Activated CD4-positive, alpha-beta T cell treated with anti-CD3 and anti-CD28 coated beads, Interleukin-2, amount 10 ng/mL, durations not matched to agents 24 days and 14 days (primary cell): ENCODE data around the gene HYAL1. TPM values are rescaled to one million over a fixed set of nuclear protein-coding genes. Genes with fewer than 3 reads are reported as not detected.
"Not testable (repeated sequence)": the region's sequence is repeated elsewhere in the genome, so short reads cannot be mapped to it uniquely, and the experiment has no call there.

Source experiments
- DNase-seq: peaks from one replicate; pipeline ENCODE4 v3.0.0; 2022
- H3K27ac Mint-ChIP-seq: one replicate; pipeline ENCODE4 v1.8.0; 2022; ENCODE audit warnings: mild to moderate bottlenecking, mixed read lengths
- H3K27me3 Mint-ChIP-seq: one replicate; pipeline ENCODE4 v1.8.0; 2022; ENCODE audit warnings: mixed read lengths
- H3K36me3 Mint-ChIP-seq: one replicate; pipeline ENCODE4 v1.8.0; 2022; ENCODE audit warnings: low read depth, mild to moderate bottlenecking, mixed read lengths
- H3K4me1 Mint-ChIP-seq: one replicate; pipeline ENCODE4 v1.8.0; 2021; ENCODE audit warnings: mixed read lengths
- H3K4me3 Mint-ChIP-seq: one replicate; pipeline ENCODE4 v1.8.0; 2022; ENCODE audit warnings: mild to moderate bottlenecking, moderate library complexity, mixed read lengths
- H3K9me3 Mint-ChIP-seq: one replicate; pipeline ENCODE4 v1.8.0; 2021; ENCODE audit warnings: mixed read lengths
- intact Hi-C: fragments of 100-400 bp; cut with micrococcal nuclease; formaldehyde crosslinking; loops from one replicate; pipeline ENCODE4 v1.15.1; 2023
- total RNA-seq: library from RNA; stranded (reverse); gene quantifications from 2 replicates; pipeline ENCODE4 v1.2.3, GENCODE V29; 2022

HYAL1 gene
- total RNA-seq, 1 donor from 2014 or later: 0.28 TPM

GRCh38 chr3:50289130-50289529, 14.2 kb downstream of the HYAL1 start:
- H3K27ac Mint-ChIP-seq: no peak overlapping the region
- intact Hi-C loops: no loop called here
- no peak for DNase-seq
- H3K4me1 Mint-ChIP-seq: peaks cover 14% of the 10 kb centered on the region
- no peaks in the 10 kb centered on the region for H3K9me3 Mint-ChIP-seq
- peaks cover 42% of the 10 kb centered on the region for H3K36me3 Mint-ChIP-seq
- no peaks in the 10 kb centered on the region for H3K27me3 Mint-ChIP-seq
- peak overlapping the region; percentile 15 for H3K4me3 Mint-ChIP-seq

- intact Hi-C loops: no loop called here
These were observed 14.9 kb downstream of the HYAL1 start for GRCh38 chr3:50288387-50289007.

GRCh38 chr3:50287262-50287661, 16.1 kb downstream of the HYAL1 start:
- H3K9me3 Mint-ChIP-seq: no peaks in the 10 kb centered on the region
- intact Hi-C loops: no loop called here
- peaks cover 7% of the 10 kb centered on the region for H3K4me1 Mint-ChIP-seq
- H3K36me3 Mint-ChIP-seq: peaks cover 42% of the 10 kb centered on the region
- H3K27me3 Mint-ChIP-seq: no peaks in the 10 kb centered on the region
- H3K4me3 Mint-ChIP-seq: no peak overlapping the region
- no peak for DNase-seq
- no peak overlapping the region for H3K27ac Mint-ChIP-seq

More at GRCh38 chr3:50288387-50289007, 14.9 kb downstream of the HYAL1 start:
- Mint-ChIP-seq H3K4me3 (no peak overlapping the region), H3K27me3 (no peaks in the 10 kb centered on the region), H3K9me3 (no peaks in the 10 kb centered on the region), H3K4me1 (peaks cover 14% of the 10 kb centered on the region), H3K36me3 (peaks cover 42% of the 10 kb centered on the region), H3K27ac (no peak overlapping the region)
- peak; percentile 55 for DNase-seq

- no peak overlapping the region for H3K4me3 Mint-ChIP-seq
These were observed 16.8 kb downstream of the HYAL1 start for GRCh38 chr3:50286322-50287227.

GRCh38 chr3:50284121-50284520, 19.3 kb downstream of the HYAL1 start:
- H3K27me3 Mint-ChIP-seq, H3K4me1 Mint-ChIP-seq, H3K9me3 Mint-ChIP-seq, H3K27ac Mint-ChIP-seq, DNase-seq, intact Hi-C loops, H3K4me3 Mint-ChIP-seq: not testable (repeated sequence)
- peaks cover 23% of the 10 kb centered on the region for H3K36me3 Mint-ChIP-seq

More at GRCh38 chr3:50286322-50287227, 16.8 kb downstream of the HYAL1 start:
- H3K27me3 Mint-ChIP-seq: no peaks in the 10 kb centered on the region
- no peak overlapping the region for H3K27ac Mint-ChIP-seq
- peaks cover 7% of the 10 kb centered on the region for H3K4me1 Mint-ChIP-seq
- no peak for DNase-seq
- H3K36me3 Mint-ChIP-seq: peaks cover 42% of the 10 kb centered on the region
- H3K9me3 Mint-ChIP-seq: no peaks in the 10 kb centered on the region
- intact Hi-C loops: no loop called here

GRCh38 chr3:50279255-50280016, 23.9 kb downstream of the HYAL1 start:
- intact Hi-C loops: no loop called here
- H3K36me3 Mint-ChIP-seq: peaks cover under 1% of the 10 kb centered on the region
- H3K4me1 Mint-ChIP-seq: peaks cover 11% of the 10 kb centered on the region
- H3K4me3 Mint-ChIP-seq: no peak overlapping the region
- DNase-seq: no peak
- H3K27me3 Mint-ChIP-seq: peaks cover 28% of the 10 kb centered on the region
- H3K27ac Mint-ChIP-seq: no peak overlapping the region
- no peaks in the 10 kb centered on the region for H3K9me3 Mint-ChIP-seq

GRCh38 chr3:50278880-50279224, 24.5 kb downstream of the HYAL1 start, which contains the start of gene LSMEM2:
TSS of gene LSMEM2 (plus strand) at chr3:50279087. CDS start at chr3:50279114, 27 bp downstream.
- Mint-ChIP-seq H3K27ac (no peak within 1 kb of the TSS), H3K27me3 (peaks cover 34% of the 10 kb centered on the region), H3K9me3 (no peaks in the 10 kb centered on the region), H3K4me1 (peaks cover 15% of the 10 kb centered on the region), H3K36me3 (no peaks in the 10 kb centered on the region), H3K4me3 (no peak within 1 kb of the TSS)
- no peak for DNase-seq
- intact Hi-C loops: no loop called here

GRCh38 chr3:50278123-50278879, 25.1 kb downstream of the HYAL1 start:
- Mint-ChIP-seq H3K27ac (no peak overlapping the region), H3K36me3 (no peaks in the 10 kb centered on the region), H3K4me3 (no peak overlapping the region), H3K9me3 (no peaks in the 10 kb centered on the region), H3K4me1 (peaks cover 16% of the 10 kb centered on the region), H3K27me3 (peaks cover 34% of the 10 kb centered on the region)
- DNase-seq: no peak
- intact Hi-C loops: no loop called here

- no peaks in the 10 kb centered on the region for H3K36me3 Mint-ChIP-seq
- no peak for DNase-seq
- H3K9me3 Mint-ChIP-seq: no peaks in the 10 kb centered on the region
- intact Hi-C loops: no loop called here
- H3K4me3 Mint-ChIP-seq: no peak overlapping the region
- no peak overlapping the region for H3K27ac Mint-ChIP-seq
- peaks cover 39% of the 10 kb centered on the region for H3K27me3 Mint-ChIP-seq
- peaks cover 24% of the 10 kb centered on the region for H3K4me1 Mint-ChIP-seq
These were observed 26.6 kb downstream of the HYAL1 start for GRCh38 chr3:50276762-50277101.

- peaks cover 39% of the 10 kb centered on the region for H3K27me3 Mint-ChIP-seq
- H3K4me1 Mint-ChIP-seq: peaks cover 28% of the 10 kb centered on the region
- intact Hi-C loops: no loop called here
- peak overlapping the region; percentile 64 for H3K4me3 Mint-ChIP-seq
- no peak overlapping the region for H3K27ac Mint-ChIP-seq
- peak; percentile 79 for DNase-seq
- no peaks in the 10 kb centered on the region for H3K36me3 Mint-ChIP-seq
- no peaks in the 10 kb centered on the region for H3K9me3 Mint-ChIP-seq
These were observed 27.2 kb downstream of the HYAL1 start for GRCh38 chr3:50275996-50276761.

- H3K4me1 Mint-ChIP-seq: peaks cover 28% of the 10 kb centered on the region
- peaks cover 39% of the 10 kb centered on the region for H3K27me3 Mint-ChIP-seq
- intact Hi-C loops: no loop called here
- H3K4me3 Mint-ChIP-seq: peak overlapping the region; percentile 64
- no peaks in the 10 kb centered on the region for H3K36me3 Mint-ChIP-seq
- H3K27ac Mint-ChIP-seq: no peak overlapping the region
- DNase-seq: no peak
- no peaks in the 10 kb centered on the region for H3K9me3 Mint-ChIP-seq
These were observed 28.0 kb downstream of the HYAL1 start for GRCh38 chr3:50275141-50275995.

GRCh38 chr3:50274371-50275104, 28.8 kb downstream of the HYAL1 start:
- H3K27ac Mint-ChIP-seq: peak overlapping the region; percentile 62
- peaks cover 28% of the 10 kb centered on the region for H3K4me1 Mint-ChIP-seq
- no peaks in the 10 kb centered on the region for H3K36me3 Mint-ChIP-seq
- DNase-seq: peak; percentile 93
- intact Hi-C loops: no loop called here
- H3K9me3 Mint-ChIP-seq: no peaks in the 10 kb centered on the region
- peaks cover 39% of the 10 kb centered on the region for H3K27me3 Mint-ChIP-seq
- H3K4me3 Mint-ChIP-seq: peak overlapping the region; percentile 57
